Cardiac ventricle fibroblast (primary cell): Measurements from ENCODE around the gene TM9SF3. TPM values are rescaled to one million over a fixed set of nuclear protein-coding genes. Genes with fewer than 3 reads are reported as not detected.

Experiments
- total RNA-seq: library from RNA; depleted of rRNA; stranded (reverse); fragments of >200 nt; gene quantifications from 2 replicates; pipeline ENCODE4 v1.2.3, GENCODE V29; 2015

TM9SF3 gene
- total RNA-seq, result 59.3 and 73.7 TPM in 2 replicates

DNA sequence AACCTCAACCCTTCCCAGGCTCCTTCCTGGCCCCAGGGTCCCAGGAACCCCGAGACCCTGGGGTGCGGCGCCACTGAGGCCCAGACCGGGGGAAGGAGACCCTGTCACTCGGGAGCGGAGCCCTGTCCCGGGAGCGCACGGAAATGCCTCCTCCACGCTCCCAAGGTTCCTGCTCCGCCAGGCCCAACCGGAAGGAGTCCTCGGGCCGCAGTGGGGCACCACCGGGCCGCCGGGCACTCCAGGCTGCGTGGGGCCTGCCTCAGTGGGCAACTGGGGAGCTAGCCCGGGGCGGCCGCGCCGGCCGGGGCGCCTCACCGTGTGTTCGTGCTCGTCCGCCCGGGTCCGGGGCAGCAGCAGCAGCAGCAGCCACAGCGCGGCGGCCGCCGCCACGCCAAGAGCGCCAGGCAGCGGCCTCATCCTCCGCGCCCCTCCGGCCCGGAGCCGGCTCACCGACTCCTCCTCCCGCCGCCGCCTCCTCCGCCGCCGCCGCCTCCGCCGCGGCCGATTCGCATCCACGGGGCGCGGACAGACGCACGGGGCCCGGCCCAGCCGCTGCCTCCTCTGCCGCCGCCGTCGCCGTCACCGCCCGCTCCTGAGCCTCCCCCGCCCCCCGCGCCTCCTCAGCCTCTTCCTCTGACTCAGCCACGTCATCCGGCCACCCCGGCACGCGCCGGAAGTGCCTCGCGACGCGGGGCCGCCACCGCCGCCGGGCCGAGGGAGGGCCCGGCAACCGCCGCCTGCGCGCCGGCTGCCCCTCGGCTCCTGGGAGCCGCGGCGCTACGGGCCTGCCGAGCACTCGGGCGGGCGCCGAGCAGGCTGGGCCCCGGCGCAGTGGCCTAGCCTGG, at the start of gene TM9SF3:
TM9SF3 (minus strand) TSS at position 594 of the 845 bp plus-strand sequence; CDS start at position 417, 177 bp downstream.

DNA sequence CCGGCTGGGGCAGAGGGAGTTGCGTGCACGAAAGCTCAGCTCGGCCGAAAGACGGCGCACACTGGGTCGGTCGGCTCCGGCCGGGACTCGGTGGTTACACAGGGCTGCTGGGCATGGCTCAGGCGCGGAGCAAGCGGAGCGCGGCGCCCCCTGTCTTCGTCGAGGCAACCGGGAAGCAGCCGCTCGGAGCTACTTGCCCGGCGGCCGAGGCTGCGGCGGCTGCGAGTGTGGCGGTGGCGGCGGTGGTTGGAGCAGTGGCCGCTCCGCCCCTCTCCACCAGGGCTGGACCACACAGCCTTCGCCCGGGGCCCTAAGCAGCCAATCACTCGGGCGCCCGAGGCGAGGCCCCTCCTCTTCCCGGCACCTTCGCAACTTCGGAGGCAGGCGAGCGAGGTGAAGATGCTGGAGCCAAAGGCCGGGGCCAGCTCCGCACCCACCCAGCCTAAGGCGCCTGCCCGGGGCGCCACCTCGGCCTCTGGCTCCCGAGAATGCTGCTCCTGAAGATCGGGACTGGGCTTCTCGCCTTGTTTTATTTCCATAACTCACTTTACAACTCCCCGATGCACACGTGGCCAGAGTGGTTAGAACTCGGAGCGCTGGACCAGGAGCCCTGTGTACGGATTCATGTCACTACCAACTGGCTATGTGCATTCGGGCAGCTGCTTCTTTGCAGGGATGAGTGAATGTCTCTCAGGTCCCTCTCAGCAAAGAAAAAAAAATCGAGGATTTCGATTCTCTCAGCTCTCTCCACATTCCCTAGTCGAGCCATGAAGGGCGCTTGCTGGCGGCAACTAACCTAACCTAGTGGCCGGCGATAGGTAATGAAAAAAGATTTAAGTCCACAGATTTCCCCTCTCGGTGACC, 72.9 kb downstream of the TM9SF3 start, which contains the start of gene TLL2:
TLL2 (minus strand) TSS at position 229 of the 864 bp plus-strand sequence. CDS start 241 bp downstream, outside the sequence.

Other genes starting within 250 kb of the TM9SF3 start
- gene OPALIN, start 228.0 kb downstream of the TM9SF3 start, total RNA-seq, result not detected in 2 replicates
- 0.44 and 0.98 TPM in 2 replicates for gene TLL2, start 73.1 kb downstream of the TM9SF3 start, total RNA-seq
- not detected in 2 replicates for gene PIK3AP1, start 133.5 kb upstream of the TM9SF3 start, total RNA-seq
- 6.9 and 9.5 TPM in 2 replicates for gene LCOR, start 245.3 kb upstream of the TM9SF3 start, total RNA-seq